GM18873 (cell line): ENCODE results near the gene PAX8.
"Not testable (repeated sequence)": the region's sequence is repeated elsewhere in the genome, so short reads cannot be mapped to it uniquely, and the experiment has no call there.

Source experiments
- ATAC-seq: cut with Tn5 transposase; IDR thresholded peaks from one replicate; pipeline ENCODE4 v1.9.1; 2021; ENCODE audit warnings: mild to moderate bottlenecking, moderate library complexity, moderate number of reproducible peaks; ENCODE audit not compliant: unreplicated experiment, low FRiP score

PAX8 gene

GRCh38 chr2:113278742-113279139 lies at the start of gene PAX8:
Gene PAX8 (minus strand): TSS chr2:113278921. CDS start chr2:113278394, 527 bp downstream.
- no peak for ATAC-seq

- ATAC-seq, result no peak
Measured at GRCh38 chr2:113328043-113328442, 49.3 kb upstream of the PAX8 start.

GRCh38 chr2:113325161-113325731 lies 46.5 kb upstream of the PAX8 start:
- ATAC-seq, result not testable (repeated sequence)

GRCh38 chr2:113324684-113325160 lies 46.0 kb upstream of the PAX8 start:
- ATAC-seq, result no peak

- ATAC-seq, result not testable (repeated sequence)
Measured at GRCh38 chr2:113323129-113323528, 44.4 kb upstream of the PAX8 start.

DNA sequence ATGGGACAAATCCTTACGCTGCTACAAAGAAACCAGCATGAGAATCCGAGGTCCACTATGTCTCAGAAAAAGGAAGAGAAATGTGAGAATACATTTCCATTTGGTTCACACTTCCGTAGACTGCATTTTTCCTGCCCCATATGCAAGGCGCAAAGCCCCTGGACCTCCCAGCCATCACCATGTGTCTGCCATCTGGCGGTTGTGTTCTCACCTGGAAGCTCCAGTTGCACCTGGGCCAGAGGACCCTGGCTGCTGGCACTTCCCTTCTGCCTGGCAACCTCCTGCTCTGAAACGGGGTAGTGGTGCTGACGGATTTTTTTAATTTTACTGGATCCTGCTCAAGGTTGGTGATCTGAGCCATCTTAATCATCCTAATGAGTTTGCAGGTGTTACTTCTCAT lies 41.4 kb upstream of the PAX8 start:
- not testable (repeated sequence) for ATAC-seq

DNA sequence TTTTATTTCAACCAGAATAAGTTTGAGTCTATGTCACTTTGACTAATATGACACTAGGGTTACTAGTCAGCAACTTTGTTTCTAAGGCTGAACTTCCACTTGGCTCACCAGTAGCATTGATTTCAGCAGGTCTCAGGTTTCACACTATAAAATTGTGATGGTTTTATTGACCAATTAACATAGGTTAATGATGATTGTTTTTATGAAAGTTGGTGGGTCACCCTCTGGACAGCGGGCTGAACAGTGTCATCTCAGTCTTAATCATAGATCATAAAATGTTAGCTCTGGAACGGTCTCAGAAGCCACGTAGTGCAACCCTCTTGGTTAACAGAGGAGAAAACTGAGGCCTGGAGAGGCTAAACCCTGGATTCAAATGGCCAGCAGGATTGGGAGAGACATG lies 40.2 kb upstream of the PAX8 start:
- ATAC-seq, result not testable (repeated sequence)

DNA sequence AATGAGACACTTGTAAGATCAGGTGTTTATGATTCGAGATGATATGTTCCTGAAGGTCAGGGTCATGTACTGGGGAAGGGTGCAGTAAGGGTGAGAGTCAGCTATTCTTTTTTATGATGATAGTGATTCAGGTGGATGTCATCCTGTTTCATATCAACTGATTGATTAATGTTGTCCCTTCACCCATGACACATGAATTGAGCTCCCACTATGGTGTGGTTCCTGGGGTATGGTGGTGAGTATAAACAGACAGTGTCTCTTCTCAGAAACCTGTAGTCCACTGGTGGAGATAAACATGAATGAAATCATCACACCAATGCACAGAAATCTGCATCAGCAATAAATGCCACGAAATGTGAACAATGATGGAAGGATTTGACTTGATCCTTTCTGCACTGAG lies 37.4 kb upstream of the PAX8 start:
- no peak for ATAC-seq

DNA sequence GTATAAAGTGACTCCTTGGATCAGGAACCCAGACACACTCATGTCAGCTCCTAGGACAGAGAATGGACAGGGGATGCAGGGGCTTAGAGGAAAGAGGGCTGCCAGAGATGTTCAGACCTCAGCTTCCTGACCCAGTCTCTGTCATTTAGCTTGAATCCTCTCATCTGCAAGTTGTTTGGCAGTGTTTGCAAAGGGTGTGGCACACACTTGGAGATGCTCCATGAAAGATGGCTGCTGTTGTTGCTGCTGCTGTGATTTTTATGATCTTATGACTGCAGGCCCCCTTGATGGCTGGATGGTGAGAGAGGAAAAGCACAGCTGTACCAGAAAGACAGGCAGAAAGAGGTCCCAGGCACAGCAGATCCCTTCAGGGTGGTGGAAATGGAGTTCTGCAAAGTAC lies 35.9 kb upstream of the PAX8 start:
- not testable (repeated sequence) for ATAC-seq

- not testable (repeated sequence) for ATAC-seq
Measured at GRCh38 chr2:113314176-113314575, 35.5 kb upstream of the PAX8 start.

- not testable (repeated sequence) for ATAC-seq
Measured at GRCh38 chr2:113311781-113312180, 33.1 kb upstream of the PAX8 start.

DNA sequence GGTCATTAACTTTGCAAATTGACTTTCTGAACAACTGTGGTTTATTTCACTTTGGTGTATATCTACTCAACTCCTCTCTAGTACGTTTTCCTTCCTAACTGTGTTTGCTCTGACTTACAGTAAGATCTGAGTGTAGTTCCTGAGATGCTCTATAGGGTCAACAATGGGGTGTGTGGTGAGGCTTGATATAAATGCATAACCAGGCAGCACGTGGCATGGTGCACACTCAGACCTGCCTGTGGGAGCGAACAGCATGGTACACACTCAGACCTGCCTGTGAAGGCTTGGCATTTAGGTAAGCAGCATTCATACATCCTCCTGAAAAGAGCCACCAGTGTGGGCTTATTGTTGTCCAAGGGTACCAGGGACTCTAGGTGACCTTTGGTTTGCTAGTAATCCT lies 32.5 kb upstream of the PAX8 start:
- not testable (repeated sequence) for ATAC-seq

DNA sequence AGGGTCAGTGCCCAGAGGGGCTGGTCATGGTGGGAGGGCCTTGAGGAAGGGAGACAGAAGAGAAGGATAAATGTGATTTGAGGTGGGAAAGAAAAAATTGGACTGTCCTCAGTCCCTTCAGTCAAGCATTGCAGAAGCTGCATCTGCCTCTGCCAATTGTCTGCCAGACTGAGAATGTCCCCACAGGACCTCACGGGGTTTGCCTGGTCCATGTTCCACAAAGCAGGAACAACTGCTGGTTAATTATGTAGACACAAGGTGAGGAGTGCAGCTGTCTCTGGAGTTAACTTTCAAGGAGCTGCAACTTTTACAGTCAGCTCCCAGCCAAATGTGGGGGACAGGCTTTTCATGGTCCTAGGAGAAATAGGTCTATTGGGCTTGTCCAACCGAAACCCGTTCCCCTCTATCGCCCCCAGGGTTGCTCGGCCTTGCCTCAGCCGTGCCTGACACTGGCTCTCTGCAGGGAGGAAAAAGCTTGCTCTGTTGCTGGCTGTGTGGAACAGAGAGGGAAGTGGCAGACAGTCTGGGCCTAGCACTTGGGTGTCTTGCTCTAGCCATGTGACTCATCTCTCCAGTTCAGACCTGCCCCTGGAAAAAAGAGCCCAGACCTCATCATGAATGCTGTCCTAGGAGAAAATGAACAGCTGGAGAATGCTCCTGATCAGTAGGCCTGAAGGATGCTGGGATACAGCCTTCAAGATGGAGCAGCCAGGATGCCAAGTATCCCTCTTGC lies 31.1 kb upstream of the PAX8 start:
- no peak for ATAC-seq

DNA sequence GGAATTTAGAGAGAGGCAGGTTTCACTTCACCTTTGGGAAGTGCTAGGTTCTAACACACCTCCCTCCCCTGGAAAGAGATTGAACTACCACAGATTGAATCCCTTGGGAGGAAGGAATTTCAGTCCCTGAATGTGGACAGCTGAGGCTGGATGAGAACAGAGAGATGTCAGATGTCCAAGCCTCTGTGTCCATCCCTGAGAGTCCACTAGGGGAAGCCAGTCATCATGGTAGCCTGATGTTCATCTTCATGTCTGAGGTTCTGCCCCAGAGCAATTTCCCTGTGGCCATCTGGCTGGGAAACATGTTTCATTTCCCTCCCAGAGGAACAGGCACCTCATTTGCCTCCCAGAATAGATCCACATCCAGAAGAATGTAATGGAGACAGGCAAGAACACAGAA lies 30.1 kb upstream of the PAX8 start:
- ATAC-seq, result not testable (repeated sequence)

DNA sequence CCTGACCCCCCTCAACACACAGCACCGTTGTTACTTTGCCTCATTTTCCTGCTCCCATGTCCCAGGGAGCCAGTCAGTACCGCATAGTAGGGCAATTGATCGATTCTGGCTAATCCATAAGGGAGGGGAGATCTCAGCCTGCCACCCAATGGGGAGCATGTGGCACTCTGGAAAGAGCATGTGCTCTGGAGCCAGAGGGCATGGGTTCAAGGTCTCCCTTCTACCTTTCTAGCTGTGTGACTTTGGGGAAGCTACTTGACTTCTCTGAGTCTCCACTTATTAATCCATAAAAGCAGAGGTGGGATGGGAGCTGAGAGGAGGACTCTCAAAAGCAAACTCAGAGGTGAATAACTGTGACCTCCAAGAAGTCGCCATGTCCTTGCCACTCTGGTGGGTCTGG lies 27.5 kb upstream of the PAX8 start:
- ATAC-seq, result not testable (repeated sequence)

DNA sequence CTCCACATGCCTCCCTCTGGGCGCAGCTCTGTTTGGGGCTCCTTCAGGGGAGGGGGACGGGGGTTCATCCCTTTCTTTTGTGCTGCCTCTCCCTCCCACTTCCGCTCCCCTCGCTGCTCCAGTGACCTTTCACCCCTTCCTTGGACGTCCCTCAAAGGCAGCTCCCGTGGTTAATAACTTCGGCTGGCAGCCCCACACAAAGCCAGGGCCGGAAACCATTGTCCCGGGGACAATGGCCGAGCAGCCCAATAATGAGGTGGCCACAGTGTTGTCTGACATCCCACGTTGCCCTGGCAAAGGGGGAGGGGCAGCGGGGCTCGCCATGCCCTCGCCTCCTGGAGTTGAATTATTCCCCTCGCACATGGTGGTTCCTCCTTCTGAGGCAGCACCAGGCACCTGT lies 27.0 kb upstream of the PAX8 start:
- not testable (repeated sequence) for ATAC-seq

DNA sequence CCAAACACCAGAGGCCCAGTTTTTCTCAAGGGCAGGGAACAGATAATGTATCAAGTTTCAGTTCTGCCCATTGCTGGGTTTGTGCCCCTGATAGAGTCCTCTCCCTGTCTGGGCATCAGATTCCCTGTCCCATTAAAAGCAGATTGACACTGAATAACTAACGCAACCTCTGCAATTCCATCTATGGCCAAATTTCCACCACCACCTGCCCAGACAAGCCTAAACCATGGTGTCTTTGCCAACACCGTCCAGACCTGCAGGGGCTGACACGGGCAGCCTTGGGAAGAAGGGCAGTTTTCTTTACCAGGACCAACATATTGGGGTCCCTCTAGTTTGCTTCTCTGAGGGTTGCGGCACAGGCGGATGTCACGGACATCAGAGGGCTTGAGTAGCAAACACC lies 26.4 kb upstream of the PAX8 start:
- no peak for ATAC-seq

GRCh38 chr2:113304702-113305101 lies 26.0 kb upstream of the PAX8 start:
- ATAC-seq, result no peak

- not testable (repeated sequence) for ATAC-seq
Measured at GRCh38 chr2:113302216-113302980, 23.7 kb upstream of the PAX8 start.

- ATAC-seq, result no peak
Measured at GRCh38 chr2:113300281-113300680, 21.6 kb upstream of the PAX8 start.

GRCh38 chr2:113298176-113298575 lies 19.5 kb upstream of the PAX8 start:
- ATAC-seq, result no peak
